Keratinocyte (primary cell): Measurements from ENCODE around the gene CCNL2. TPM values are rescaled to one million over a fixed set of nuclear protein-coding genes. Genes with fewer than 3 reads are reported as not detected.

Experiments
- DNase-seq: peaks from one replicate; pipeline ENCODE4 v3.0.0-alpha.2; 2011; ENCODE audit warnings: low read depth, missing footprints, low spot score
- FAIRE-seq: peaks from 2 replicates; lab custom pipeline; 2011; peaks lifted over from hg19 to GRCh38; lab: Jason Lieb, UNC
- H2AFZ ChIP-seq: 2 replicates; pipeline ENCODE4 v1.6.0; 2012; ENCODE audit warnings: low read length, control low read depth, inconsistent platforms; ENCODE audit not compliant: control insufficient read depth
- H3K27ac ChIP-seq: 2 replicates; pipeline ENCODE4 v1.5.1; 2011; ENCODE audit warnings: low read length; ENCODE audit not compliant: control insufficient read depth, insufficient read depth
- H3K27me3 ChIP-seq: 3 replicates; pipeline ENCODE4 v1.6.0; 2011; ENCODE audit warnings: low read length; ENCODE audit not compliant: control insufficient read depth, insufficient read depth; ENCODE audit errors: extremely low read depth
- H3K36me3 ChIP-seq, 2 experiments: 2 replicates in 1 of 2; 3 replicates in 1 of 2; pipeline ENCODE4 v1.5.1; 2011; ENCODE audit warnings: low read length in 2 of 2, mild to moderate bottlenecking in 1 of 2; ENCODE audit not compliant: control insufficient read depth in 2 of 2, insufficient read depth in 2 of 2; ENCODE audit errors: extremely low read depth in 1 of 2
- H3K4me1 ChIP-seq: 3 replicates; pipeline ENCODE4 v1.5.1; 2011; ENCODE audit warnings: low read length; ENCODE audit not compliant: control insufficient read depth, insufficient read depth; ENCODE audit errors: extremely low read depth
- H3K4me2 ChIP-seq: 3 replicates; pipeline ENCODE4 v1.6.0; 2011; ENCODE audit warnings: low read depth, low read length; ENCODE audit not compliant: control insufficient read depth, insufficient read depth; ENCODE audit errors: extremely low read depth
- H3K4me3 ChIP-seq, 3 experiments: fragments of 200-600 bp in 1 of 3; sonication (generic) in 1 of 3; 2 replicates in 2 of 3; 3 replicates in 1 of 3; pipeline ENCODE4 v1.5.1; 2011 to 2016; ENCODE audit warnings: low read length in 3 of 3, mild to moderate bottlenecking in 3 of 3, control low read depth in 2 of 3, inconsistent platforms in 1 of 3, low read depth in 1 of 3, mixed read lengths in 1 of 3, mixed run types in 1 of 3, moderate library complexity in 1 of 3; ENCODE audit not compliant: control insufficient read depth in 2 of 3, insufficient read depth in 2 of 3; ENCODE audit errors: extremely low read depth in 1 of 3
- H3K79me2 ChIP-seq: 2 replicates; pipeline ENCODE4 v1.6.0; 2012; ENCODE audit warnings: low read length; ENCODE audit not compliant: control insufficient read depth, insufficient read depth
- H3K9ac ChIP-seq: 3 replicates; pipeline ENCODE4 v1.6.0; 2011; ENCODE audit warnings: low read length; ENCODE audit not compliant: control insufficient read depth, insufficient read depth; ENCODE audit errors: extremely low read depth
- H3K9me1 ChIP-seq: 3 replicates; pipeline ENCODE4 v1.6.0; 2011; ENCODE audit warnings: low read length; ENCODE audit not compliant: control insufficient read depth, insufficient read depth; ENCODE audit errors: extremely low read depth
- H3K9me3 ChIP-seq: 2 replicates; pipeline ENCODE4 v1.5.1; 2012; ENCODE audit warnings: low read depth, low read length; ENCODE audit not compliant: control insufficient read depth
- H4K20me1 ChIP-seq: 3 replicates; pipeline ENCODE4 v1.6.0; 2011; ENCODE audit warnings: low read length; ENCODE audit not compliant: control insufficient read depth, insufficient read depth; ENCODE audit errors: extremely low read depth
- CTCF ChIP-seq, 3 experiments: IDR thresholded peaks in 1 of 3; conservative IDR thresholded peaks in 1 of 3; optimal IDR thresholded peaks in 1 of 3; 2 replicates in 2 of 3; 3 replicates in 1 of 3; pipeline versions ENCODE3 to v1.5.1; 2011; ENCODE audit warnings: low read length in 3 of 3, mild to moderate bottlenecking in 3 of 3, moderate library complexity in 2 of 3, control low read depth in 1 of 3, inconsistent platforms in 1 of 3; ENCODE audit not compliant: insufficient read depth in 2 of 3; ENCODE audit errors: extremely low read depth in 1 of 3
- EZH2 ChIP-seq: IDR thresholded peaks from one replicate; pipeline ENCODE4 v1.6.1; 2012; ENCODE audit warnings: inconsistent platforms, mild to moderate bottlenecking, low read length, moderate library complexity
- dilution Hi-C: fragments of 300-500 bp; cut with MboI; formaldehyde crosslinking; loops from one replicate; pipeline ENCODE4 v1.7.0; 2020; ENCODE audit warnings: low sequenced_read_pairs; ENCODE audit not compliant: extremely low pct_ligation_motif_present
- polyA plus RNA-seq, 5 experiments: library from polyadenylated mRNA; depleted of rRNA in 3 of 5; stranded (reverse) in 3 of 5; stranded (forward) in 1 of 5; unstranded in 1 of 5; fragments of >200 nt; gene quantifications; 1 replicate in 1 of 5; 2 replicates in 3 of 5; 3 replicates in 1 of 5; pipeline versions ENCODE4 v1.2.1 to v1.2.3, GENCODE V29; 2011 to 2012; ENCODE audit warnings: missing spikeins in 2 of 5, low read depth in 1 of 5, low replicate concordance in 1 of 5

CCNL2 gene
- polyA plus RNA-seq, 1 donor (not counting 4 experiments of a cell fraction or from before 2014, with no cell fraction given), result 140 TPM

GRCh38 chr1:1359308-1359663 is 39.8 kb downstream of the CCNL2 start:
- H3K9me3 ChIP-seq, result no peaks in the 10 kb centered on the region
- no peak overlapping the region for H3K9ac ChIP-seq
- dilution Hi-C loops, result no loop called here
- peaks cover 22% of the 10 kb centered on the region for H3K4me1 ChIP-seq
- H3K4me2 ChIP-seq, result no peak overlapping the region
- DNase-seq (no peak), FAIRE-seq (no peak)
- TF ChIP-seq EZH2, result no peak
- TF ChIP-seq CTCF (optimal IDR thresholded peaks at IDR 0.05 in 1 of 3, IDR thresholded peaks at IDR 0.05 in 1 of 3, conservative IDR thresholded peaks at IDR 0.05 in 1 of 3; ENCODE audit: extremely low read depth in 1 of 3, insufficient read depth in 2 of 3, low read length in 3 of 3), result no peak
- peaks cover 6% of the 10 kb centered on the region for H3K27me3 ChIP-seq
- no peaks in the 10 kb centered on the region for H4K20me1 ChIP-seq
- H3K9me1 ChIP-seq, result no peaks in the 10 kb centered on the region
- no peaks in the 10 kb centered on the region for H3K79me2 ChIP-seq
- H3K27ac ChIP-seq, result no peak overlapping the region
- no peaks in the 10 kb centered on the region for H3K36me3 ChIP-seq
- no peak overlapping the region for H3K4me3 ChIP-seq
- H2AFZ ChIP-seq, result no peak overlapping the region

GRCh38 chr1:1358433-1359271 is 40.5 kb downstream of the CCNL2 start, which contains the start of gene MXRA8:
Gene MXRA8 (minus strand): TSS chr1:1358555. CDS start chr1:1358504, 51 bp downstream.
- Histone ChIP-seq H3K36me3 (no peaks in the 10 kb centered on the region), H3K9me1 (no peaks in the 10 kb centered on the region), H3K9ac (no peak within 1 kb of the TSS), H3K9me3 (no peaks in the 10 kb centered on the region), H2AFZ (no peak within 1 kb of the TSS), H3K79me2 (no peaks in the 10 kb centered on the region), H3K27ac (no peak within 1 kb of the TSS), H4K20me1 (no peaks in the 10 kb centered on the region), H3K4me1 (peaks cover 19% of the 10 kb centered on the region), H3K4me3 (no peak within 1 kb of the TSS), H3K27me3 (peaks cover 8% of the 10 kb centered on the region), H3K4me2 (no peak within 1 kb of the TSS)
- no peak for FAIRE-seq
- TF ChIP-seq EZH2 (no peak), CTCF (optimal IDR thresholded peaks at IDR 0.05 in 1 of 3, IDR thresholded peaks at IDR 0.05 in 1 of 3, conservative IDR thresholded peaks at IDR 0.05 in 1 of 3; ENCODE audit: extremely low read depth in 1 of 3, insufficient read depth in 2 of 3, low read length in 3 of 3) (no peak)
- DNase-seq, result no peak
- dilution Hi-C loops, result no loop called here
